Left lung (tissue), 10 donors: ENCODE data around the gene RREB1. TPM values are rescaled to one million over a fixed set of nuclear protein-coding genes. Genes with fewer than 3 reads are reported as not detected.

Experiments
- ATAC-seq: fragments of 200-7000 bp; cut with Tn5 transposase; one replicate; pipeline ENCODE4 v1.9.1; 2020; ENCODE audit warnings: moderate library complexity
- DNase-seq, 4 donors: peaks; one replicate each; pipeline ENCODE4 v3.0.0-alpha.2; 2013 to 2020
- H3K27ac ChIP-seq, 2 donors: fragments of 200-600 bp; sonication (generic) in 1 of 2; one replicate each; pipeline versions ENCODE4 v1.5.0 to v1.8.0; 2020 to 2021
- H3K27me3 ChIP-seq, 2 donors: fragments of 200-600 bp; sonication (generic) in 1 of 2; one replicate each; pipeline versions ENCODE4 v1.5.0 to v1.8.0; 2020 to 2021
- H3K36me3 ChIP-seq, 2 donors: fragments of 200-600 bp; sonication (generic) in 1 of 2; one replicate each; pipeline versions ENCODE4 v1.5.0 to v1.8.0; 2020 to 2021
- H3K4me1 ChIP-seq, 2 donors: fragments of 200-600 bp; one replicate each; pipeline ENCODE4 v1.8.0; 2021
- H3K4me3 ChIP-seq, 2 donors: fragments of 200-600 bp; sonication (generic) in 1 of 2; one replicate each; pipeline versions ENCODE4 v1.5.0 to v1.8.0; 2020 to 2021; ENCODE audit warnings: mild to moderate bottlenecking in 1 of 2
- H3K9me3 ChIP-seq, 2 donors: fragments of 200-600 bp; sonication (generic) in 1 of 2; one replicate each; pipeline versions ENCODE4 v1.5.0 to v1.8.0; 2020 to 2021
- intact Hi-C, 2 donors: fragments of 100-400 bp; cut with DNase I; formaldehyde crosslinking; loops; one replicate each; pipeline versions ENCODE4 v1.11.2 to v1.14.2; 2022
- polyA plus RNA-seq, 6 donors: library from polyadenylated mRNA; unstranded; fragments of 120-200 nt; gene quantifications; one replicate each; pipeline ENCODE4 v1.2.1, GENCODE V29; 2013; ENCODE audit not compliant: insufficient read length in 6 of 6
- total RNA-seq, 2 donors: library from RNA; stranded (reverse); fragmentation: NEBNext Ultra II Directional; extraction: Animal tissue kit (Norgen Biotek cat#: 25700); gene quantifications; one replicate each; pipeline ENCODE4 v1.2.1, GENCODE V29; 2021
- TF ChIP-seq, protein P1 (sequence below), 2 donors: fragments of 200-600 bp; sonication (generic) in 1 of 2; IDR thresholded peaks; one replicate each; pipeline versions ENCODE4 v1.5.0 to v1.8.0; 2021; ENCODE audit warnings: antibody characterized with exemption in 2 of 2
- donor health status: DM: no; HTN: yes; CAD: no.
- donor health status: DM: no; HTN: no; CAD: no.

Gene RREB1
- total and polyA plus RNA-seq, 8 donors, result 24.1 to 54.0 (median 27.6) TPM

DNA sequence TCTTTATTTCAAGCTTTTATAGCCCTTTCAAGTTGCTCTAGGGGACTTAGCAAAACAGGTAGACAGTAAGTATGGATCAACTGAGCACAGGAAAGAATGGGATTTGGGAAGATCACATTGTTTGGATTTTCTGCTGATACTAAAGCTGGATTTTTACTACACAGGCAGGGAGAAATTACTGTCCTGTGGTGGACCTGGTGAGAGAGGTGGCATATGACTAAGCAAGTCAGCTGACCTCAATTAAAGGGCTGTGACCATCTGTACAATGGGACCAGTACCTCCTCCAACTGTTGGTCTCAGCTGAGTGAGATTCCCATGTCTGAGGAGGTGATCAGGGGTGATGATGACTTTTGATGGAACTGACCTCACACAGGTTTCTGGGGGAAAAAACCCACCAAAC is 28.0 kb downstream of the RREB1 start:
- peaks cover 26 to 74% of the 10 kb centered on the region in 2 donors for H3K4me1 ChIP-seq
- no peak overlapping the region for H3K4me3 ChIP-seq
- no peaks in the 10 kb centered on the region for H3K27me3 ChIP-seq
- H3K9me3 ChIP-seq, result no peaks in the 10 kb centered on the region
- H3K36me3 ChIP-seq, result no peaks in the 10 kb centered on the region
- intact Hi-C loops, result no loop called here
- no peak overlapping the region for H3K27ac ChIP-seq
- ATAC-seq (no peak), DNase-seq (no peak)
- TF ChIP-seq, protein P1, sequence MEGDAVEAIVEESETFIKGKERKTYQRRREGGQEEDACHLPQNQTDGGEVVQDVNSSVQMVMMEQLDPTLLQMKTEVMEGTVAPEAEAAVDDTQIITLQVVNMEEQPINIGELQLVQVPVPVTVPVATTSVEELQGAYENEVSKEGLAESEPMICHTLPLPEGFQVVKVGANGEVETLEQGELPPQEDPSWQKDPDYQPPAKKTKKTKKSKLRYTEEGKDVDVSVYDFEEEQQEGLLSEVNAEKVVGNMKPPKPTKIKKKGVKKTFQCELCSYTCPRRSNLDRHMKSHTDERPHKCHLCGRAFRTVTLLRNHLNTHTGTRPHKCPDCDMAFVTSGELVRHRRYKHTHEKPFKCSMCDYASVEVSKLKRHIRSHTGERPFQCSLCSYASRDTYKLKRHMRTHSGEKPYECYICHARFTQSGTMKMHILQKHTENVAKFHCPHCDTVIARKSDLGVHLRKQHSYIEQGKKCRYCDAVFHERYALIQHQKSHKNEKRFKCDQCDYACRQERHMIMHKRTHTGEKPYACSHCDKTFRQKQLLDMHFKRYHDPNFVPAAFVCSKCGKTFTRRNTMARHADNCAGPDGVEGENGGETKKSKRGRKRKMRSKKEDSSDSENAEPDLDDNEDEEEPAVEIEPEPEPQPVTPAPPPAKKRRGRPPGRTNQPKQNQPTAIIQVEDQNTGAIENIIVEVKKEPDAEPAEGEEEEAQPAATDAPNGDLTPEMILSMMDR (IDR thresholded peaks at IDR 0.05), result no peak

DNA sequence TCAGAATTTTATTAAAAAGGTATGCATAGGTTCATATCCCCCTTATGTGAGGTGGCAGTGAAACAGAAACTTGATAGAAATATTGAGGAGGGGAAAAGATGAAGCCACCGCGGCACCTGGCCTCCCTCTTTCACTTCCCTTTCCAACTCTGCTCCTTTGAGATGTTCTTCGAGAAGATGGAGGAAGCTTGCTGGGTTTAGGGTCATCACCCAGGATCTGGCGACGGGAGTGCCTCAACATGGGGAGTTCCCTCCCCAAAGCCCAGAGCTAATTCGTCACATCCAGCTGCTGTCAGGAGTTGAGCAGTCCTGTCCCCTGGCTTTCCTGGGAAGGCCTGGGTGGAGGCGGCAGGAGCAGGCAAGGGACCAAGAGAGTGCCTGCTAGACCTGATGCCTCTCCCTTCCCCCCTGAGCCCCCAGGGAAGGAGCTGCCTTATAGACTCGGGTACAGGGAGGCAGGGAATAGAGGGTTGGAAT is 29.1 kb downstream of the RREB1 start:
- no peaks in the 10 kb centered on the region for H3K27me3 ChIP-seq
- ATAC-seq (no peak), DNase-seq (no peak)
- peaks cover 26 to 70% of the 10 kb centered on the region in 2 donors for H3K4me1 ChIP-seq
- H3K9me3 ChIP-seq, result no peaks in the 10 kb centered on the region
- intact Hi-C loops, result no loop called here
- H3K27ac ChIP-seq, result peak overlapping the region; percentile 58 to 74
- TF ChIP-seq, protein P1 (IDR thresholded peaks at IDR 0.05), result no peak
- no peaks in the 10 kb centered on the region for H3K36me3 ChIP-seq
- no peak overlapping the region for H3K4me3 ChIP-seq

DNA sequence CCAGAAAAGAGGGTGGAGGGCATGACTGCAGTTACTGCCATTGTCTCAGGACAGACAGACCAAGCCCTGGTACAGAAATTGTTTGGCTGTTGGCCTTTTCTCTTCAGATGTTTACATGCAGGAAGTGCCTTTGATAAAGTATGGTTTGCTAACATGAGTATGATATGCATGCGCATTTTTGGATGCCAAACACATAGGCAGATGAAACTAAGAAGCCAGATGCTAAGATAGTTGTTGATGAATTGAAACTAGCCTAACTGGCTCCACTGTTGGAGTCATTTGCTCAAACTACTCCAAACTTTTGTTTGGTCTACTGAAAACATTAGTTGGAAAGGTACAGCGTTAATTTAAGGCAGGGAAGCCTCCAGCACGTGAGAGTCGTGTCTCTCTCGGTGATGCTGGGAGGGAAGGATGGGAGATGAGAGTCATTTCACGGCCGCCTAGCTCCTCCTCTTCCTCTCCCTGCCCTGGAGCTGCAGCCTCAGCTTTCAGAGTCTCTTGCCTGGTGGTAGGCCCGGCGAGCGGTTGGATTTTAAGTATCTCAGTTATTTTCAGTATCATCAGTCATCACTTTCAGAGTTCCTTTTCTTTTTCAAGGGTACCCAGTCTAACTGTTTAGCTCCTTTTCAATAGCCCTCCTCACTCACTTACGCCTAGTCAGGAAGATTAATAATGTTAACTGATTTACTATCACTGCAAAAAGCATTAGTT is 29.7 kb downstream of the RREB1 start:
- ATAC-seq (peak; percentile 8), DNase-seq (peak in 3 of 4 donors; percentile 61 to 83 (median 71))
- Histone ChIP-seq H3K36me3 (no peaks in the 10 kb centered on the region), H3K27ac (peak overlapping the region; percentile 58 to 74), H3K4me1 (peaks cover 26 to 72% of the 10 kb centered on the region in 2 donors), H3K9me3 (no peaks in the 10 kb centered on the region), H3K27me3 (no peaks in the 10 kb centered on the region), H3K4me3 (no peak overlapping the region)
- intact Hi-C loops, result no loop called here
- TF ChIP-seq, protein P1 (IDR thresholded peaks at IDR 0.05), result no peak

DNA sequence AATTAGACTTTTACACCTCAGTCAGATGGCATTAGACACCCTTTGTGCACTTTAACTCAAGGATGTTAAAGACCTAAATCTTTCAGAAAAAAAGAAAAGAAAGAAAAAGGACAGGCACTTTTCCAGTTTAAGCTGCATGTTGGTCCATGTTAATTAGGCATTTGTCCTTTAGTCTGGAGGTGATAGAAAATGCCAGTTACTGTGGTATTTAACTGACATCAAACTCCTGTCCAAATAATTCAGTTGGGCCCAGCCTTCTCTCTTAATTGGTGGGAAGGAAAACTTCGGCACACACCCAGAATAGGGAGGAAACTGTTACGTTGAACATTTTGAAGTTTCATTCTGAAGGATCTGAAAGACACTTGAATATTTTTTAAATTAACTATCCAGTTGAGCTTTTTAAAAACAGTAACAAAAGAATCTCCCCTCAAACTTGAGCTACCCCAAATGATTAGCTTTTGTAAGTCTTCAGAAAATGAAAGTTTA is 30.3 kb downstream of the RREB1 start:
- no peaks in the 10 kb centered on the region for H3K27me3 ChIP-seq
- DNase-seq, result no peak
- H3K27ac ChIP-seq, result peak overlapping the region; percentile 58 to 74
- TF ChIP-seq, protein P1 (IDR thresholded peaks at IDR 0.05), result no peak
- H3K4me3 ChIP-seq, result no peak overlapping the region
- intact Hi-C loops, result no loop called here
- no peaks in the 10 kb centered on the region for H3K36me3 ChIP-seq
- H3K4me1 ChIP-seq, result peaks cover 26 to 78% of the 10 kb centered on the region in 2 donors
- no peak for ATAC-seq
- no peaks in the 10 kb centered on the region for H3K9me3 ChIP-seq

DNA sequence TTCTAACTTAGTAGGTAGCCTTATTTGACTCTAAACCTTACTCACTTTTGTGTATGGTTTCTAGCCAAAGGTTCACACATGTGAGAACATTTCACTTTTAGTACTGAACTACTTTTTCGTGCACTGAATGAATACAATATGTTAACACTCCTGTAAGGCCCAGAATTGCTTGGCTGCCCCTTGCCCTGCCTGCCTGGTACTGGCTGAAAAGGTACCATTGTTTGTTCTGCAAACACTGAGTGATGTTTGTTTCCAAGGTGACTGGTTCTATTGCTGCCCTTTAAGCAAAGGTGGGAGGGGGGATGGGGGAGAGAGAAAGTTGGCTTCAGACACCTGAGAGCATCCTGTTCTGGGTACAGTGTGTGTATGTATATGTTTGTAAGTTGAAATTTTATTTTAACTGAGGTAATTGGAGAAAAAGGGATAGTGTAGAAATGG is 31.2 kb downstream of the RREB1 start:
- TF ChIP-seq, protein P1 (IDR thresholded peaks at IDR 0.05), result no peak
- DNase-seq, result peak in 1 of 4 donors; percentile 62

More for the DNA sequence above, 31.2 kb downstream of the RREB1 start:
- Histone ChIP-seq H3K27me3 (no peaks in the 10 kb centered on the region), H3K9me3 (no peaks in the 10 kb centered on the region), H3K36me3 (no peaks in the 10 kb centered on the region), H3K27ac (peak overlapping the region; percentile 58 to 74), H3K4me3 (no peak overlapping the region), H3K4me1 (peaks cover 26 to 79% of the 10 kb centered on the region in 2 donors)
- ATAC-seq, result peak; percentile 47
- intact Hi-C loops, result no loop called here
